ENCODE measurements around the gene RAB5IF. TPM values are rescaled to one million over a fixed set of nuclear protein-coding genes. Genes with fewer than 3 reads are reported as not detected.
"Not testable (repeated sequence)": the region's sequence is repeated elsewhere in the genome, so short reads cannot be mapped to it uniquely, and the experiment has no call there.

Gene RAB5IF
- total RNA-seq, 2 donors from 2014 or later, result 61.6 to 64.2 TPM

GRCh38 chr20:36582821-36583220 is 22.8 kb upstream of the RAB5IF start:
- ATAC-seq, result no peak
- intact Hi-C loops (cut with DNase I), result no loop called here
- DNase-seq, result no peak

GRCh38 chr20:36584018-36584481 is 21.5 kb upstream of the RAB5IF start:
- intact Hi-C loops (cut with DNase I), result no loop called here
- ATAC-seq, result no peak

GRCh38 chr20:36585410-36586125 is 20.0 kb upstream of the RAB5IF start:
- DNase-seq (no peak), ATAC-seq (no peak)
- intact Hi-C loops (cut with DNase I), result no loop called here

More at GRCh38 chr20:36584018-36584481, 21.5 kb upstream of the RAB5IF start:
- DNase-seq, result no peak

DNA sequence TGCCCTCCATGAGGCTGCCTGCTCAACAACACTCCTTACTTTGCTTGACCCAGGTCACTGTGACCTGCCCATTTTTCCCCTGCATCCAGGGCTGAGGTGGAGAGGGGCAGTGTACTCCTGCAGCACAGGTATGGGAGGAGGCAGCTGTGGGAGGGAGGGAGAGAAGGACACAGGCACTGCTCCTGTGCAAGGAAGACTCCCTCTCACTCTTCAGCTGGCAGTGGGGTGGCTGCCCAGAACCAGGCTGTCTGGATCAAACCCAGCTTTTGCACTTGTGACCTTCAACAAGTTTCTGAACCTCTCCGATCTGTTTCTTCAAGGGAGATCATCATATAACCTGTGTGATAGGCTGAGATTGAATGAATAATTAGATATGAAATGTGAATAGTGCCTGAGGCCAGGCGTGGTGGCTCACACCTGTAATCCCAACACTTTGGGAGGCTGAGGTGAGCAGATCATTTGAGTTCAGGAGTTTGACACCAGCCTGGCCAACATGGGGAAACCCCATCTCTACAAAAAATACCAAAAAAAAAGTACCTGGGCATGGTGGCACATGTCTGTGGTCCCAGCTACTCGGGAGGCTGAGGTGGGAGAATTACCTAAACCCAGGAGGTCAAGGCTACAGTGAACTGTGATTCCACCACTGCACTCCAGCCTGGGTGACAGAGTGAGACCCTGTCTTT is 18.1 kb upstream of the RAB5IF start:
- intact Hi-C loops (cut with DNase I), result no loop called here
- ATAC-seq (no peak), DNase-seq (no peak)

GRCh38 chr20:36591281-36591680 is 14.3 kb upstream of the RAB5IF start:
- ATAC-seq (no peak), DNase-seq (no peak)
- intact Hi-C loops (cut with DNase I), result loop anchor here (2.0 to 5.0 kb wide), 2 partner anchors 34 kb away; no protein-coding TSS in a partner anchor

DNA sequence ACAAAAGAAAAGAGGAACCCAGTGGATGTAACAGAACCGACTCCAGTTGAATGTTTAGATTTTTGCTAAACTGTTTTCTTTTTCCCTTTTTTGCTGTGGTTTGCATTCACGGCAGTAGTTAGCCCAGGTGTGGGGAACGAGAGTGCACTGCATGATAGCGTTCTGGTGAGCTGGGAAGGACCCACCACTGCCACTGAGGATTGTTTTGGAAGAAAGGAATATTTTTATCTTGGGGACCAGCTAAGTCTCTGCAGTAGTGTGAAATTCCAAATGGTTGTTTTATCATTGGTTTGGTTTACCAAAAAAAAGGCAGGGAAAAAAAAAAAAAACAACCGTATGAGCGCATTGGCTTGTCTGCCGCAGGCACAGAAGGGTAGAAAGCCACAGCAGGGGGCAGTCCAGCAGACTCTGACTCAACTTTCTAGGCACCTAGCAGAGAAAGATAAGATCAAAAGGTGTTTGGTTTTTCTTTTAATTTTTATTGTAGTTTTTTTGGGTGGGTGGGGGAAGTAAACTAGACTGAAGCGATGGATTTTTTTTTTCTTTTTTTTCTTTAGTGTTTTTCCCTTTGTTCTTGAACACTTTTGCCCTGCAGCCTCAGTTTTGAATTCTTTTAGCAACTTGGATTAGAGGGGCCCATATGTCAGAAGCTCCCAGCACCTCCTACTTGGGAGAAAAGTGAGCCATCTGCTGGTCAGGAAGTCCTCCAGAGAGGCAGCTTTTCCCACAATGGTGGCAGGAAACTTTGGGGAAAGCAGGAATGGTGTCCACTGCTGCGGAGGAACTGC is 13.5 kb upstream of the RAB5IF start:
- ATAC-seq, result no peak

GRCh38 chr20:36593347-36593929 is 12.1 kb upstream of the RAB5IF start:
- no peak for DNase-seq
- no peak for ATAC-seq
- intact Hi-C loops (cut with DNase I), result loop anchor here in 1 of 2 donors (5.0 kb wide), 1 partner anchor 36 kb away; no protein-coding TSS in a partner anchor

More for the DNA sequence above, 13.5 kb upstream of the RAB5IF start:
- no peak for DNase-seq
- intact Hi-C loops (cut with DNase I), result loop anchor here (2.0 to 5.0 kb wide), 2 partner anchors 35 kb away; no protein-coding TSS in a partner anchor

DNA sequence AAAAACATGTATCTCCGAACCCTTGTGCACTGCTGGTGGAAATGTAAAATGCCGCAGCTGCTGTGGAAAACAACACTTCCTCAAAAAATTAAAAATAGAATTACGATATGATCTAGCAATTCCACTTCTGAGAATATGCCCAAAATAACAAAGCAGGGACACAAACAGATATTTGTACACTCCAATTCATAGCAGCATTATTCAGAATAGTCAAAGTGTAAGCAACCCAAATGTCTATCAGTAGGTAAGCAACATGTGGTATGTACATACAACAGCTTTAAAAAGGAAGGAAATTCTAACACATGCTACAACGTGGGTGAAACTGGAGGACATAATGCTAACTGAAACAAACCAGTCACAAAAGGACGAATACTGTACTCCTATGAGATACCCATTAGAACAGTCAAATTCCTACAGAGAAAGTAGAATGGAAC is 5.7 kb upstream of the RAB5IF start:
- ATAC-seq (no peak), DNase-seq (no peak)
- intact Hi-C loops (cut with DNase I), result no loop called here

GRCh38 chr20:36601540-36601939 is 4.0 kb upstream of the RAB5IF start:
- no peak for ATAC-seq
- no peak for DNase-seq
- intact Hi-C loops (cut with DNase I), result no loop called here

DNA sequence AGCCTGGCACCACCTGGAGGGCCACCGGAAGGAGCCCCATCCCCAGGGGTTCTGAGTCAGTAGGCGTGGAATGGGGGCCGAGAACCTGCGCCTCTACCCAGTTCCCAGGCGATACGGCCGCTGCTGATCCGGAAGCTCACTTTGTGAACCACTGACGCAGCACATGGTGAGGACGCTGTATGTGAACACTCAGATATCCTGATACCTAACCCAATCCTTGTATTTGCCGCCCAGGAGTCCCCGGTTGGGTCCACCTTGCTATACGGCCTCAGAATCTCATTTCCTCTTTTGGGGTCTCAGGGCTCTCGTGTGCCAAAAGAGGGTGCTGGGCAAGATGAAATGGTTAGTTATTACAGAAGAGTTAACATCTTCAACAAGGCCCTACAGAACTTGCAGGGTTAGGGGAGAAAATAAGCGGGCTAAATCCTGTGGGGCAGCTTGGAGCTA is 604 bp upstream of the RAB5IF start:
- DNase-seq, result peak; percentile 46
- ATAC-seq, result peak in 1 of 2 donors; percentile 17
- intact Hi-C loops (cut with DNase I), result no loop called here

- intact Hi-C loops (cut with DNase I), result no loop called here
- ATAC-seq, result no peak
- DNase-seq, result no peak
Observed at GRCh38 chr20:36606158-36607066, 833 bp downstream of the RAB5IF start.

- intact Hi-C loops (cut with DNase I), result no loop called here
- DNase-seq (no peak), ATAC-seq (no peak)
Observed at GRCh38 chr20:36607586-36608387, 2.2 kb downstream of the RAB5IF start.

GRCh38 chr20:36608388-36608728 is 2.8 kb downstream of the RAB5IF start:
- intact Hi-C loops (cut with DNase I); DNase-seq; ATAC-seq: not testable (repeated sequence)

DNA sequence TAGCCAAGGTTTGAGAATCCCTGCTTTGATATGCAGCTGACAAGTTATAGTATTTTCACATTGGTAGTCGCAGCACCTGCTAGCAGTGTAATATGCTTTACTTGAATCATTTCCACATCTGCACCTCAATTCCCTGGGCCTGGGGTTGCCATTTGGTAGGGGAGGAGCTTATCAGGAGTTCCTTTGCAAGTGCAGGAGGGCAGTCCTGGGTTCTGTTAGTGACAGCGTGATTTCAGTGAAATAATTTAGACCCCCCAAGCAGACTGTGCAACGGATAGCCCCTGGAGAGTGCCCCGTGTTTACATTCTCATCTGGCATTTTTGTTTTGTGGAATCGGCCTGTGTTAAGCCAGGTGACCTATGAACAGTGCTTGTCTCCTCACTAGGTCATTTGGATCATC is 6.0 kb downstream of the RAB5IF start:
- no peak for DNase-seq
- intact Hi-C loops (cut with DNase I), result loop anchor here in 1 of 2 donors (10.0 kb wide), 1 partner anchor 143 kb away; no protein-coding TSS in a partner anchor
- ATAC-seq, result no peak

DNA sequence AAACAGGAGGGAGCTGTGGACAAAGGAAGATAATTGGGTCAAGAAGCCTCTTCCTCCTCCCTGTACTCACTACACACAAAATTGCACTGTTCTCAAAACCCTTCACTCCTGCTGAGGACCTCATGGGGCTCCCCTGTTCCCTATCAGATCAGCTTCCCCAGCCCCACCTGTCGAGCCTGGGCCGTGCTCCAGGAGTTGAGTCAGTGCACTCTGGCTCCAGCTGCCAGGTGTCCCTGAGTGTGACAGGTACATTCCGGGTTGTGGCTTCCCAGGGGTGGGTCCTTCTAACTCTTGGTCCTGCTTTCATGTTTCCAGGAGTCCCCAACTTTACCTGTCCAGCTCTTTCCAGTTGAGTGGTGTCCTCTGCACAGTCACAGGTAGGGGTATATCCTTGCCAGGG is 8.4 kb downstream of the RAB5IF start:
- ATAC-seq, result no peak
- intact Hi-C loops (cut with DNase I), result loop anchor here in 1 of 2 donors (10.0 kb wide), 1 partner anchor 141 kb away; no protein-coding TSS in a partner anchor
- DNase-seq, result no peak

DNA sequence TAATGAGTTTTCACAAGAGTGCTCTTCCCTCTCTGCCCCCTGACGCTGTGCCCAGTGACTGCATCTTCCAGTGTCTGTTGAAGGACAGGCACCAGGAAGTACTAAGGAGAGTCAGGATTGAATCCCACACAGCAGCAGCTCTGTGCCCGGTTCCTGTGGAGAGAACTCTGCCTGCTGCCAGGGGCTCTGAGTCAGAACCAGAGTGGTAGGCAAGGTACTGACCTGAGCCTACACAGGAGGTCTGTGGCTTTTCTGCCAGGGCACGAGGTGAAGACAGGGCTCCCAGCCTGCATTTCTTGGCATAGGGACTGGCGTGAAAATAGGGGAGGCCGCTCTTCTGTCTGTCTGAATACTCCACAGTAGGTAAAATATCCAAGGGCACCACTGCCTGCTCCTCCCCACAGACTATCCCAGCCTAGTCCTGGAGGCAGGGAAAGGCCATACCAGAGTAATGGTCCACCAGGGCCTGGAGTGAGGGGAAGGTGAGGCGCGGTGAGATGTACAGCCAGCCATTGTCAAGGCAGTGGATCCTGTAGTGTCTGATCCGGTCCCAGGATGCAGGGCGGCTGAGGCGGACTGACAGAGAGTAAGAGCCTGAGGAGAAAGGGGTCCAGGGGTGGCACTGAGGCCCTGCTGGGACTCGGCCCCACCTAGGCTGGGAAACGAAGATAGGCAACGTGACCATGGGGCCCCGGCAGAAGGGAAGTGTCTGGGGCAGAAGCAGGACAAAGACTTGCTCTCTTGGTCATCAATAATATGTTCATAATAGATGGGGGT is 9.4 kb downstream of the RAB5IF start:
- no peak for ATAC-seq
- intact Hi-C loops (cut with DNase I), result loop anchor here in 1 of 2 donors (10.0 kb wide), 1 partner anchor 140 kb away; no protein-coding TSS in a partner anchor
- no peak for DNase-seq
